Stimulated activated CD8-positive, alpha-beta memory T cell treated with anti-CD3 and anti-CD28 coated beads, Interleukin-15, amount 100 ng/mL, for 1 hour (primary cell): ENCODE data around the gene P2RY14.

ENCODE experiments used
- DNase-seq: peaks from one replicate; pipeline ENCODE4 v3.0.0-alpha.2; 2020; ENCODE audit warnings: low read depth

The P2RY14 gene

DNA sequence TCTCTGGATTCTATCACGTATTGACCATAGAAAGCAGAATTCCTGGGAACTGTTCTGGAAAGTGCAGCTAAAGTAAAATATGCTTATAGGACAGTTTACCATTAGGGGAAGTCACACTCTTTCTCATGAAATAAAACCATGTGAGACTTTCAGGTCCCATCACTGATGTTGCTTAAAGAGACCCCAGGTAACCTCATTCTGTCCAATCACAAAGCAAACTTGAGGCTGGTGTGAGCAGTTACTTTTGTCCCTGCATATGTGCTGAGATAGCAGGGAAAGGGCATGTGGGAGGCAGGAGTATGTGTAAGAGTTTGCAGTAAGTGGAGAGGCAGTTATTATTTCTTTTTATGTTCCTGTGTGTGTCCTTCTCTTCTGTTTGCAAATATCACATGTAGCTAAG is 22.2 kb upstream of the P2RY14 start:
- no peak for DNase-seq

GRCh38 chr3:151299006-151299405 is 20.7 kb upstream of the P2RY14 start:
- DNase-seq, result no peak

GRCh38 chr3:151297429-151297828 is 19.1 kb upstream of the P2RY14 start:
- no peak for DNase-seq

DNA sequence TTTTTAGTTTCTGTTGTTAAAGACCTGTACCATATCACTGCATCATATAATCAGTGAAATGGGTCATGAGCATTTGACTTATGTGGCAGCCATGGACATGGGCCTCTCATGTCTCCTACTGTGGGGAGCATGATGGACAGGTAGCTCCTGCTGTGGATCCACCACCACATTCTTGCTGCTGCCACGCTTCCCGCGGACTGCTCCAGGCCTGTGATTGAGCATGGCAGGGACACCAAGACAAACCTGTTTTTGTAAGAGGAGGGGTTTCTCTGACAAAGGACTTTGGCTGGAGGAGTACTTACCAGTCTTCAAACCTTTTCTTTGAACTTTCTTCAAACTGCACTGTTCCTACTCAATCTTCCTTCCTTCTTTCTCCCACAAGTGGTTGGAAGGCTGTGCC is 17.9 kb upstream of the P2RY14 start:
- DNase-seq, result no peak

GRCh38 chr3:151293127-151293526 is 14.8 kb upstream of the P2RY14 start:
- no peak for DNase-seq

DNA sequence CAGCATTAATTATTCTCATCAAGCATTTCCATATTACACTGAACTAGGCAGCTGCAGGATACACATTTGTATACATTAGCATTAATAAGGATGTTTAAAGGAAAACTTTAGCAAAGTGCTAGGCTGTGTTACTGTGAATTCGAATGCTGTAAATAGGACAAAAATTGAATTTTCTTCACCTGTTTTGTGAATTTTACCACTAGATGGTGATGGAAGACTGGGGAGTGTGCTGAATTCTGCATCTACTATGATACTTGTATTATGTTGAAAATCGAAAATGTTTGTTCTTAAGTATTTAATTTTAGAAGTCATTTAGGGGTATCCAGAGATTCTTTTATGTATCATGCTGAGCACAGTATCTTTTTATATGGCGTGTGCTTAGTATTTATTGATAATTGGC is 12.3 kb upstream of the P2RY14 start:
- DNase-seq, result no peak

DNA sequence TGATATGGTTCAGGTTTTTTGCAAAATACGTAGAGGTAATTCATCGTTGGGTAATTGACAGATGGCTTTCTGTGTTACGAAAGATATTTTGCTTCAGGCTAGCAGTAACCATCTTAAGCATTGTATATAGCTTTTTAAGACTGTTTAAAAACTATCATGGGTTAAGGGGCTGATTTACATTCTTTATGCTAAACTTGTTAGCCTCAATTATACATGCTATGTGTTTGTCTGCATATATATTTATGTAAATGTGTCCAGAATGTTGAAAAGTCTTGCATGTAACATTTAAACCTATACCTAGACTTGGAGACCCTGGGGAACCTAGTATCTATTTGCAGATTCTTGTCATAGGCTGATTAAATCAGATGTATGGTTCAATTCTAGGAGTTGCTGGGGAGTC is 11.1 kb upstream of the P2RY14 start:
- DNase-seq, result no peak

DNA sequence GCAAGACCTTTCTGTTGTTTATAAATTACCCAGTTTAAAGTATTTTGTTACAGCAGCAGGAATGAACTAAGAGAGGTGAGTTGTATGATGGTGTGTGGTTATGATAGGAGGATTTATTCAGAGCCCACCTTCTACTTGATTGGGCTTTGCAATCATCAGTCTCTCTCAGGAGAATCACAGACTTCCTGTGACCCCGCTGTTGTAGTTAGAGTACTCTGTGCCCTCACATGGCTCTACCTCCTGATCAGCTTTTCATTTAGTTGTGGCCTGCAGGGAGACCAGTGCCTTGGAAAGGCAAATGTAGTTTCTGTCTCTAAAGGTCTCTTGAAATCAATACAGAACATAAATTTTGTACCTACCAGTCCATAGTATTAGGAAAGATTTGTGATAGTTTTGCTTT is 7.6 kb upstream of the P2RY14 start:
- DNase-seq, result no peak

DNA sequence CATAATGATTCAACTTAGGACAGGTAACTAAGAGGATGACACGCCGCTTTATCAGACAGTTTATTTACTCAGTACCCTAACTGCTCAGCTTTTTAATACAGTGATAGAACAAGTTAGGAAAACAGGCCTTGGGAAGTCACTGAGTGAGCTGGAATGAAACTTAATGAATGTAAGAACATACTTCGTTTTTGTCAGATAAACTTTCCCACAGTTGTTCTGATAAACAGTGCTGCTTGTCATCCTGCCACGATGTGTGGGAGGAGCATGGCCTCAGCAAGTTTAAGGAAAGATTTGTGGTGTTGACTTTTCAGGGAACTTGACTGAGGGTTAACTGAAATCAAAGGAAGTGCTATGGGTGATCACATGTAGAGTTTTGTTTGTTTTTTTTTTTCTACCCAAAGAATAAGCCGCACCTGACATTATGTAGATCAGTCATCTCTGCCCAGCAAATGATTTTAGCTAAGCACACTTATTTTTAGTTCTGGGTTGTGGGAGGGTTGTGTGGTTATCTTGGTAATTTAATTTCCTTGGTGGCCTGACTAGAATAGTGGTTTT is 5.6 kb upstream of the P2RY14 start:
- DNase-seq, result no peak

- no peak for DNase-seq
Measured at GRCh38 chr3:151283387-151283786, 5.0 kb upstream of the P2RY14 start.

- DNase-seq, result no peak
Measured at GRCh38 chr3:151282921-151283320, 4.6 kb upstream of the P2RY14 start.

DNA sequence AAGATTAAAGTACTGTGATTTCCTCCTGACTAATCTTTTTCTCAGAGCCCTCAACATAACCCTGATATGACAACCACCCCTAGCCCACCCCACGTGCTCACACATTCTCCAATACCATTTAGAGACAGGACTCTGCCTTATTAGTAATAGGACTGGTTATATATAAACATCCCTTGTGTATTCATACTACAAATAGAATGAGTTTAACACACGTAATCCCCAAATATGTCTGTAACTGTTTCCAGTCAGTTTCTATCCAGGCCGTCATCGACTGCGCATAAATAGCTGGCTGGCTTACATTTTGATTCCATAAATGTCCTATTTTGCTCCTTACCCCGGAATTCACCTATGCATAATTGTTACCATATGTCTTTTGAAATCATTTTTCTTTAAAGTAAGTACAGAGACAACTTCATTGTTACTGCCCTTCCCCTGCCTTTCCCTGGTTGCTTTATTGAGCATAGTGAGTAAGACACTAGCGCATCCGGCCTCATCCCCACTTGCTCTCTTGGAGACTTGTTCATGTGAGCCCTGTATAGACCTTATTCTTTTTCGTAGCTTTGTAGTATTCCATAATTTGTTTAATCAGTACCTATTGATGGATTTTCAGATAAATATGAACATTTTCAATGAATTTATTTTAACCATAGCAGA is 3.5 kb upstream of the P2RY14 start:
- DNase-seq, result no peak

DNA sequence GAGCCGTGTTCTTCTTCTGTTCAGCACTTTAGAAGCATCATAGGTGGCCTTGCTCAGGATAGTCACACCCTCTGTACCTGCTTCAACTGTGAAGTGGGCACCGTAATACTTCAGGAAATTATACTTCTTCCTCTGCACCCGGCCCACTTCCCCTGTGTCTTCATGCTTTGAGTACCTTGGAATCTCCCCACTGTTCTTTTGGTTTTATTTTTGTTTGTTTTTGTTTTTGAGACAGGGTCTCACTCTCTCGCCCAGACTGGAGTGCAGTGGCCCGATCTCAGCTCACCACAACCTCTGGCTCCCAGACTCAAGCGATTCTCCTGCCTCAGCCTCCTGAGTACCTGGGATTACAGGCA is 1.7 kb downstream of the P2RY14 start:
- no peak for DNase-seq

DNA sequence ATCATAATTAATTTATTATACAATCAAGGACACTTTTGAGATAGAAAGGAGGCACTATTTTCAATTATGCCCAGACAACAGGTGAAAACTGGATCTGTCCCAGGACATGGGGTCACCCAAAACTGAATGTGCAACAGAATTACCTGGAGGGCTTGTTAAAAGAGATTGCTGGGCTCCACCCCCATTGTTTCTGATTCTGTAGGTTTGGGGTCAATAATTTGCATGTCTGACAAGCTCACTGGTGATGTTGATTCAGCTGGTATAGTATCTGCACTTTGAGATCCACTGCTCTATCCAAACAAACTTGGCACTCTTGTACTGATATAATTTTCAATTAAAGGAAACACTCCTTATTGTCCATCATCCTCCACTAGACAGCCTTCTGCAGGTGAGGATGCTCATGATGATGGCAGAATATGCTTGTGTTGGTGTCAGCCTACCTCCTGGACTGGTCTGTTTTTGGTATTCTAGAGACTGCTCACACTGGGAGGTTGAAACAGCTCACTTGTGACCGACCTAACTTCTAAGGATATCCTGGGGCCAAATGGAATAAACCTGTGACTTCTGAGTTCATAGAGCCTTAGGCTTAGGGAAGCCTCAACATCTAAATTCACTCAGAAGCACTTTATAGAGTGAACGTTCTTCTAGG is 2.2 kb downstream of the P2RY14 start:
- no peak for DNase-seq

DNA sequence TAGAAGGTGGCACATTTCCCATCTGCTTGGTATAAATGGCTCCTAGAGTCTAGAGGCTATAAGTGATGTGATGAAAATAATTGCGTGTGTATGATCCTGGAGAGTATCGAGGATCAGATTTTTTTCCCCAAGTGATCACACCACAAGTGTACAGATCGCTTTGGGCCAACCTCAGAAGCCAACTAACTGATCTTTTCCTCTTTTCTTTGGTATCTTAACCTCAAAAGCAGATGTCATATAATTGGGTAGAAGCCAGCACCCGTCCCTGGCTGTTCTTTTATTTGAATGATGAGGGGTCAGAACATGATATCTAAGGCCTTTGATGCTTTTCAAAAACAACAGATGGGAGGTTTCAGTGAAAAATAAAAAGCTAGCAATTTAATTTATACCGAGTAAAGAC is 3.3 kb downstream of the P2RY14 start:
- no peak for DNase-seq

DNA sequence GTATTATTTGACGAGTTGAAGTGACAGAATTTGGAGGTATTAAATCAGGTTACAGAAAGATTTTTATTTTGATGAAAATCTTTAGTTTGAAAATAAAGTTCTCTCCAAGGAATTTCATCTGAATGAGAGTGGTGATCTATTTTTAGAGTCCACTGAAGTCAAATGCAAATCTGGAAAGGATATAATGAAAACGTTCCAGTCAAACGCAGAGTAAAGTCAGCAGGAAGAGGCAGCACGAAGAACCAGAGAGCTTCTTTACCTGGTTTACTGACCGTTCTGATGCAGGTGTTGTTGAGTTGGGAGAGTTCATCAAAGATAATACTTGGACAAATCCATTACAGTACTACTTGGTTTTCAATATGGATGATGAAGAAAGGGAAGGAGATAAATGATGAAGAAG is 8.7 kb downstream of the P2RY14 start:
- DNase-seq, result no peak

- DNase-seq, result no peak
Measured at GRCh38 chr3:151268267-151269235, 9.8 kb downstream of the P2RY14 start.

DNA sequence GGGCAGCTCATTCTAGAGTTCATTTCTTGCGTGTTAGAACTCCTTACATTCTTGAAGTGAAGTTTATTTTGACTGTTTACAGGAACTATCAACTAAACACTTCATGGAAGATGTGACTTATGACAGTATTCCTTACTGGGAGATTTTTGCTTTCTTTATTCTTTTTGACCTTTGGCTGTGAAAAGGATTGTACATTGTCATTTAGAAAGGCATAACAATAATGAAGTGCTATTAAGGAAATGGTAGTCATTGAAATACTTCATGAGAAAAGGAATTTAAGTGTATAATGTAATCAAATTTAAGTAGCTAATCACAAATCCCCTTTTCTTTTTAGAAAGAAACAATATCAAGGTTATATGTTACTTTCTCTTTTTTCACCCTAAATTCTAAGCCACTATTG is 11.3 kb downstream of the P2RY14 start:
- DNase-seq, result no peak

DNA sequence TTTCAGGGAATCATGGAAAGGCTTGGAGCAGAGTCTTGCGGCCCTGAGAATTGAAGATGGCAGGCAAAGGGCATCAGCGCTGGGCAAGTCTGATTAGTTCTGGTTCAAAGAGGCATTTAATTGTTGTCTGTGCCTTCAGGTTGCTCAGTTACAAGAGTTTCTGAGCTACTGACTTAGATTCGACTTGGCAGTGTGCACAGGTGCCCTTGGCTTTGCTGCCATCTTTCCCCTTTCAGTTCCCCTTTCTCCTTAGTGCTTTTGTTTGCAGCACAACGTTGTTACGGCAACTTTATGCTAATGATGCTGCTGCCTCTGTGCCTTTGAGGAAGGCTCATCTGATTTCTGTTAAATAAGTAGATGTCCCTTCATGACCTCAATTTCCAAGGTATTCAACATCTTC is 12.5 kb downstream of the P2RY14 start:
- DNase-seq, result no peak

DNA sequence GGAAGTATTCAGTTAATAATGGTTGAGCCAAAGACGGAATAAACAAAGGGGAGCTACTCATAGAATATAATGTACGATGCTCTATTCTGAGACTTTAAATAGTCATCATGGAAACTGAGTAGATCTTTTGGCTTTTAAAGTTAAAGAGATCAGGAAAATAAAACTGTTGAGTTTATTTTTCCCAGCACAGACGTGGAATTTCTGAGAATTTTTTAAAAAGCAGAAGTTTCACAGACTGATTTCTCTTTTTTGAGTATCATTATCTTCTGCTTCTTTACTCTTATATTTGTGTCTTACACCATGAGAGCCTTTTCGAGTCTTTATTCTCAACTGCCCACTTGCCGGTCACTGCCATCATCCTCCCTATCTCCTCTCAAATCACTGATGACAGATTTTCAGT is 13.2 kb downstream of the P2RY14 start:
- no peak for DNase-seq

DNA sequence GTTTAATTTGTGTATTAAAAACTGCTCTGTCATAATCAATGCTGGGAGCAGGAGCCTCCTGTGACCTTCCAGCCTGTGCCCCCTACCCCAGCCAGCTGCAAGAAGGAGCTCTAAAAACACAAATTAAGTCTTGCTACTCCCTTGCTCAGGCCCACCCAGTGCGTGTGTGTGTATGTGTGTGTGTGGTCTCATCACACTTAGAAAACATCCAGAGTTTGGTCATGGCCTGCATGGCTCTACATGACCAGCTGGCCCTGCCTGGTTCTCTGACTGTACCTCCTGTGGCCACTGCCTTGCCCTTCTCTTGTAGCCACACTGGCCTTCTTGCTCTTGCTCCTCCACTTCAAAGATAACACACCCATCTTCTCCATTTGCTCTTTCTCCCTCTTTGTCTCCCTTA is 13.7 kb downstream of the P2RY14 start:
- no peak for DNase-seq

DNA sequence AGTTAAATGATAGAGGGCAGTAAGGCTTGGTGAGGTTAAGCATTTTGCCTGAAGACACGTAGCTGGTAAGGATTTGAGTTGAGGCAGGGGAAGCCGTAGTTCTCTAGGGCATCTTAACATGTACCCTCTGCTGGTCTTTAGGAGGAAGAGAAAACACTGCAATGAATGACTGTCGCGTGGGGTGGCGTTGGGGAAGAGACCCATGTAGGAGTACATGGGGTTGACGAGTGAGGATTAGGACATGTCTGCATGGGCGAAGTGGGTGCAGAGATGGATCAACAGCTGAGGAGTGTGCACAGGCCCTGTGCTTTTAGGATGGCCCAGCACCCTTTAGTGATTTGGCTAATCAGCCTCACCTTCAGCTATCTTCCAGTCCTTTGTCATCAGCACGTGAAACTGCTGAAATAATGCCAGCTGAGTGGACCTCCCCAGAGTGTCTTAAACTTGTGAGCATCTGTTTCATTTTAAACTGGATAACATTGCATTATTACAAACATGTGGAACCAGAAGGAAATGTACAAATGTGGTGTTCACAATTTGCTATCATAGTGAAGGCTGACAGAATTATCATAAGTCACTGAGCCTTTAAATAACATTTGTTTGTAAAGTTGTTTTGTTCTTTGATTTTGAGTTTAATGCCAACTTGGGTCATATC is 15.3 kb downstream of the P2RY14 start:
- no peak for DNase-seq
